ENCODE measurements around the gene PCARE.

Gene PCARE

GRCh38 chr2:29015701-29016470 lies 58.4 kb downstream of the PCARE start:
- TF ChIP-seq, protein P1, sequence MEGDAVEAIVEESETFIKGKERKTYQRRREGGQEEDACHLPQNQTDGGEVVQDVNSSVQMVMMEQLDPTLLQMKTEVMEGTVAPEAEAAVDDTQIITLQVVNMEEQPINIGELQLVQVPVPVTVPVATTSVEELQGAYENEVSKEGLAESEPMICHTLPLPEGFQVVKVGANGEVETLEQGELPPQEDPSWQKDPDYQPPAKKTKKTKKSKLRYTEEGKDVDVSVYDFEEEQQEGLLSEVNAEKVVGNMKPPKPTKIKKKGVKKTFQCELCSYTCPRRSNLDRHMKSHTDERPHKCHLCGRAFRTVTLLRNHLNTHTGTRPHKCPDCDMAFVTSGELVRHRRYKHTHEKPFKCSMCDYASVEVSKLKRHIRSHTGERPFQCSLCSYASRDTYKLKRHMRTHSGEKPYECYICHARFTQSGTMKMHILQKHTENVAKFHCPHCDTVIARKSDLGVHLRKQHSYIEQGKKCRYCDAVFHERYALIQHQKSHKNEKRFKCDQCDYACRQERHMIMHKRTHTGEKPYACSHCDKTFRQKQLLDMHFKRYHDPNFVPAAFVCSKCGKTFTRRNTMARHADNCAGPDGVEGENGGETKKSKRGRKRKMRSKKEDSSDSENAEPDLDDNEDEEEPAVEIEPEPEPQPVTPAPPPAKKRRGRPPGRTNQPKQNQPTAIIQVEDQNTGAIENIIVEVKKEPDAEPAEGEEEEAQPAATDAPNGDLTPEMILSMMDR (IDR thresholded peaks at IDR 0.05; ENCODE audit: low read depth, low read length), result no peak
- Histone ChIP-seq H3K36me3 (no peaks in the 10 kb centered on the region), H3K4me1 (peaks cover 5% of the 10 kb centered on the region; the same call in 1 of the 2 replicates), H3K4me3 (ENCODE audit: low read depth, low read length) (no peak overlapping the region), H3K27me3 (no peaks in the 10 kb centered on the region), H3K9me3 (no peaks in the 10 kb centered on the region)
- DNase-seq, result no peak

DNA sequence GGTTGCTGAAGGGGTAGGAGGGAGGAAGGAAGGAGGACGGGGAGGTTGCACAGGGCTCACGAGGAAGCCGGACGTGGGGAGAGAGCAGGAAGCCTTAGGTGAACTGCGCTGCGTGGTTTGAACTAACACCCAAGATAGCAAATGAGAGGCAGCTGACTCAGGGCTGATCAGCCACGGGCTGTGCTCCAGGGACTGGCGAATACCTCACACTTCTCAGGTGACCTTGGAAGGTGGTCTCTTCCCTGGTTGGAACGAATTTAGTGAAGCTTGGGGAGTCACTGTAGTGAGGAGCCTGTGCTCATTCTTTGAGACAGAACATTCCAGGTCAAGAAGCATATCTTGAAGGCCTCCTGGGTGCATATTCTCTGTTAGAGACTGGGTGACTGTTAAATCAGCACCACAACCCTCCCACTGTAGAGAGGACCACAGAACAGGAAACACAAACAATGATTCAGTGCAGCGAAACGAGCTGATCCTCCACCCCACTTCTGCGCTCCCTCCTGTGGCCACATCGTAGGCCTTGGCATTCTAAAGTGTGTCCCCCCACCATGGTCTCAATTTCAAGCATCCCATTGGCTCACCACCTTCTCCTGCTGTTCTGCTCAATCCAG lies 59.4 kb downstream of the PCARE start:
- Histone ChIP-seq H3K4me3 (ENCODE audit: low read depth, low read length) (no peak overlapping the region), H3K27me3 (no peaks in the 10 kb centered on the region), H3K4me1 (peaks cover 5% of the 10 kb centered on the region; the same call in 1 of the 2 replicates), H3K9me3 (no peaks in the 10 kb centered on the region), H3K36me3 (no peaks in the 10 kb centered on the region)
- no peak for DNase-seq
- TF ChIP-seq, protein P1 (IDR thresholded peaks at IDR 0.05; ENCODE audit: low read depth, low read length), result no peak

- H3K9me3 ChIP-seq, result no peaks in the 10 kb centered on the region
- H3K4me1 ChIP-seq, result peaks cover 5% of the 10 kb centered on the region; the same call in 1 of the 2 replicates
- TF ChIP-seq, protein P1 (IDR thresholded peaks at IDR 0.05; ENCODE audit: low read depth, low read length), result no peak
- no peak for DNase-seq
- H3K27me3 ChIP-seq, result no peaks in the 10 kb centered on the region
- no peak overlapping the region for H3K4me3 ChIP-seq (ENCODE audit: low read depth, low read length)
- H3K36me3 ChIP-seq, result no peaks in the 10 kb centered on the region
Measured at GRCh38 chr2:29014331-29014730, 60.0 kb downstream of the PCARE start.

GRCh38 chr2:29013057-29013780 lies 61.1 kb downstream of the PCARE start:
- Histone ChIP-seq H3K9me3 (no peaks in the 10 kb centered on the region), H3K4me3 (ENCODE audit: low read depth, low read length) (no peak overlapping the region), H3K36me3 (no peaks in the 10 kb centered on the region), H3K4me1 (peaks cover 5% of the 10 kb centered on the region; the same call in 1 of the 2 replicates), H3K27me3 (no peaks in the 10 kb centered on the region)
- TF ChIP-seq, protein P1 (IDR thresholded peaks at IDR 0.05; ENCODE audit: low read depth, low read length), result no peak
- DNase-seq, result no peak

DNA sequence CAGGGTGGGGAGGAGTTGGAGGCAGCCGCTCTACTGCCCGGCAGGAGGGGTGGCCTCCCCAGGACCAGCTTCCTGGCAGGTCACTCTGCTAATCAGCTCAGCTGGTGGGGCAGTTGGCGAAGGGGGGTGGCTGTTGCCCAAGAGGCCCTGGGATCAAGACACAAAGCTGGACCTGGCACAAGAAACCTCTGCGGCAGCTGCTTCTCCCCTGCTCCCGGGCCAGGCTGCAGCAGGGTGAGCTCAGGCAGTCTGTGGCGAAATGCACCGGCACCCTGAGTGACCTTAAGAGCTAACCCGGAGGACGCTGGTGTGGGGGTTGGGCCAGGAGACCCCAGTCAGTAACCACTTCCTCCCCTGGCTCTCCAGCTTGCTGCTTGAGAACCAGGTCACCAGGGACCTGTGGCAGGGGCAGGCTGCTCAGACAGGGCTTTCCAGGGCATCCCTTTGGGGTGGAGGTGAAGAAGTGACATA lies 62.1 kb downstream of the PCARE start:
- H3K4me3 ChIP-seq (ENCODE audit: low read depth, low read length), result no peak overlapping the region
- no peak for DNase-seq
- H3K9me3 ChIP-seq, result no peaks in the 10 kb centered on the region
- TF ChIP-seq, protein P1 (IDR thresholded peaks at IDR 0.05; ENCODE audit: low read depth, low read length), result no peak
- H3K4me1 ChIP-seq, result peaks cover 5% of the 10 kb centered on the region; the same call in 1 of the 2 replicates
- no peaks in the 10 kb centered on the region for H3K27me3 ChIP-seq
- no peaks in the 10 kb centered on the region for H3K36me3 ChIP-seq
